GM12878 (cell line): ENCODE results near the gene AMOTL1. TPM values are rescaled to one million over a fixed set of nuclear protein-coding genes. Genes with fewer than 3 reads are reported as not detected.

Source experiments
- ATAC-seq: fragments of 200-7000 bp; cut with Tn5 transposase; 3 replicates; pipeline ENCODE4 v1.9.1; 2020; ENCODE audit warnings: mild to moderate bottlenecking, moderate library complexity
- BruUV-seq: library from RNA; stranded (reverse); fragments of 400-500 nt; replicated peaks from 2 replicates; lab custom pipeline; 2021; lab: Mats Ljungman, UMichigan
- CTCF ChIA-PET: fragments of 300-600 bp; sonication (Branson Sonifier 250); formaldehyde crosslinking; extraction: SDS; loops from one replicate; lab custom pipeline; 2021; ENCODE audit warnings: inconsistent platforms; lab: Yijun Ruan, JAX
- POLR2A ChIA-PET: fragments of 350-600 bp; formaldehyde crosslinking; extraction: SDS; loops from one replicate; lab custom pipeline; 2021; ENCODE audit warnings: inconsistent platforms; lab: Charles Lee
- RAD21 ChIA-PET: fragments of 300-600 bp; sonication (Branson Sonifier 250); formaldehyde crosslinking; loops from one replicate; lab custom pipeline; 2023; ENCODE audit warnings: antibody characterized with exemption; ENCODE audit not compliant: unreplicated experiment; lab: Charles Lee
- SMC1A ChIA-PET: fragments of 300-600 bp; sonication (Branson Sonifier 250); formaldehyde crosslinking; loops from one replicate; lab custom pipeline; 2023; ENCODE audit not compliant: unreplicated experiment, uncharacterized antibody; lab: Charles Lee
- DNase-seq: peaks from one replicate; pipeline ENCODE4 v3.0.0-alpha.2; 2011; ENCODE audit warnings: low read depth, low spot score
- FAIRE-seq: peaks from 3 replicates; lab custom pipeline; 2011; peaks lifted over from hg19 to GRCh38; lab: Jason Lieb, UNC
- H2AFZ ChIP-seq: 2 replicates; pipeline ENCODE4 v1.6.0; 2011; ENCODE audit warnings: low read depth, low read length, control low read depth; ENCODE audit not compliant: control insufficient read depth
- H3K27ac ChIP-seq: 2 replicates; pipeline ENCODE4 v1.5.1; 2011; ENCODE audit warnings: control low read depth; ENCODE audit not compliant: control insufficient read depth, insufficient read depth
- H3K27me3 ChIP-seq, 2 experiments: replicated peaks in 1 of 2; 2 replicates each; pipeline versions ENCODE4 v1.6.0 to v1.6.1; 2011; ENCODE audit warnings: low read length in 1 of 2; ENCODE audit not compliant: control insufficient read depth in 2 of 2, insufficient read depth in 2 of 2
- H3K36me3 ChIP-seq, 2 experiments: 2 replicates each; pipeline ENCODE4 v1.5.1; 2011; ENCODE audit warnings: low read length in 1 of 2; ENCODE audit not compliant: control insufficient read depth in 2 of 2, insufficient read depth in 2 of 2
- H3K4me1 ChIP-seq: 2 replicates; pipeline ENCODE4 v1.6.1; 2011; ENCODE audit warnings: mild to moderate bottlenecking, low read length, moderate library complexity, mixed read lengths; ENCODE audit not compliant: control insufficient read depth, insufficient read depth
- H3K4me2 ChIP-seq: 2 replicates; pipeline ENCODE4 v1.6.0; 2011; ENCODE audit warnings: control low read depth; ENCODE audit not compliant: control insufficient read depth, insufficient read depth
- H3K4me3 ChIP-seq: fragments of 200-600 bp; sonication (generic); 2 replicates; pipeline ENCODE4 v1.5.1; 2016
- H3K79me2 ChIP-seq: 2 replicates; pipeline ENCODE4 v1.6.0; 2011; ENCODE audit warnings: low read length; ENCODE audit not compliant: control insufficient read depth, insufficient read depth
- H3K9ac ChIP-seq: 2 replicates; pipeline ENCODE4 v1.8.0; 2011; ENCODE audit warnings: low read length, control low read depth, mixed read lengths; ENCODE audit not compliant: control insufficient read depth, insufficient read depth
- H3K9me3 ChIP-seq: replicated peaks from 3 replicates; pipeline ENCODE4 v1.5.1; 2011; ENCODE audit warnings: mild to moderate bottlenecking, low read length; ENCODE audit not compliant: control insufficient read depth, insufficient read depth
- H4K20me1 ChIP-seq: 2 replicates; pipeline ENCODE4 v1.6.0; 2011; ENCODE audit not compliant: control insufficient read depth, insufficient read depth
- DPF2 ChIP-seq: fragments of 450-650 bp; IDR thresholded peaks from 2 replicates; pipeline ENCODE4 v1.6.1; 2017; ENCODE audit warnings: mild to moderate bottlenecking
- MTA2 ChIP-seq: fragments of 450-650 bp; IDR thresholded peaks from 2 replicates; pipeline ENCODE4 v1.6.1; 2016; ENCODE audit warnings: low read depth, mild to moderate bottlenecking, moderate library complexity
- NFYA ChIP-seq: IDR thresholded peaks from 2 replicates; pipeline ENCODE4 v1.6.1; 2011; ENCODE audit warnings: low read depth, mild to moderate bottlenecking, low read length, improper control_type of control experiment, borderline replicate concordance
- RAD21 ChIP-seq: IDR thresholded peaks from 2 replicates; pipeline ENCODE4 v1.6.1; 2011; ENCODE audit warnings: mild to moderate bottlenecking, low read depth, low read length, moderate library complexity; ENCODE audit not compliant: insufficient read depth
- WGBS: methylation state at CpG from one replicate; pipeline ENCODE4 v1.1.6; 2016; ENCODE audit warnings: low lambda C conversion rate; ENCODE audit not compliant: insufficient replicate concordance, insufficient coverage; ENCODE audit errors: missing lambda C conversion rate; 5-methylcytosine and 5-hydroxymethylcytosine counted together
- in situ Hi-C: fragments of 300-500 bp; cut with MboI; formaldehyde crosslinking; loops from 9 replicates; pipeline ENCODE4 v1.14.3; 2018; ENCODE audit warnings: mixed read lengths
- intact Hi-C: fragments of 100-400 bp; cut with micrococcal nuclease; formaldehyde crosslinking; loops from one replicate; pipeline ENCODE4 v1.14.2; 2022; ENCODE audit not compliant: unreplicated experiment
- polyA plus RNA-seq, 11 experiments: library from polyadenylated mRNA; depleted of rRNA in 4 of 11; unstranded in 6 of 11; stranded (reverse) in 5 of 11; fragments of >200 nt; fragmentation: Nextera tagmentation in 4 of 11; fragmentation: Illumina TruSeq in 1 of 11; extraction: Ambion mirVana in 4 of 11; extraction: Trizol in 1 of 11; gene quantifications; 1 replicate in 1 of 11; 2 replicates in 10 of 11; pipeline versions ENCODE4 v1.2.1 to v1.2.3, GENCODE V29; 2011 to 2016; ENCODE audit warnings: inconsistent platforms in 2 of 11, missing spikeins in 2 of 11, low read depth in 1 of 11
- total RNA-seq, 4 experiments: library from RNA; depleted of rRNA in 3 of 4; stranded (reverse); fragments of >200 nt in 3 of 4; fragmentation: Illumina TruSeq in 1 of 4; extraction: Trizol in 1 of 4; gene quantifications; 2 replicates each; pipeline versions ENCODE4 v1.2.1 to v1.2.3, GENCODE V29; 2013 to 2021
- TF ChIP-seq, protein P1 (sequence below): IDR thresholded peaks from 2 replicates; pipeline ENCODE4 v1.6.1; 2011; ENCODE audit warnings: borderline replicate concordance, low read depth, mild to moderate bottlenecking, moderate library complexity, mixed read lengths, low read length; ENCODE audit not compliant: insufficient read depth; ENCODE audit errors: extremely low read length
- TF ChIP-seq, protein P2 (sequence below): IDR thresholded peaks from 2 replicates; pipeline ENCODE4 v1.6.1; 2011; ENCODE audit warnings: low read depth, mild to moderate bottlenecking, low read length, moderate library complexity, borderline replicate concordance; ENCODE audit errors: extremely low read depth

Gene AMOTL1
- total and polyA plus RNA-seq, 10 of the 15 experiments (the other 5 are each of a cell fraction or from before 2014, with no cell fraction given) = under 0.01 to 0.41 (median 0.01) TPM; not detected in 7

DNA sequence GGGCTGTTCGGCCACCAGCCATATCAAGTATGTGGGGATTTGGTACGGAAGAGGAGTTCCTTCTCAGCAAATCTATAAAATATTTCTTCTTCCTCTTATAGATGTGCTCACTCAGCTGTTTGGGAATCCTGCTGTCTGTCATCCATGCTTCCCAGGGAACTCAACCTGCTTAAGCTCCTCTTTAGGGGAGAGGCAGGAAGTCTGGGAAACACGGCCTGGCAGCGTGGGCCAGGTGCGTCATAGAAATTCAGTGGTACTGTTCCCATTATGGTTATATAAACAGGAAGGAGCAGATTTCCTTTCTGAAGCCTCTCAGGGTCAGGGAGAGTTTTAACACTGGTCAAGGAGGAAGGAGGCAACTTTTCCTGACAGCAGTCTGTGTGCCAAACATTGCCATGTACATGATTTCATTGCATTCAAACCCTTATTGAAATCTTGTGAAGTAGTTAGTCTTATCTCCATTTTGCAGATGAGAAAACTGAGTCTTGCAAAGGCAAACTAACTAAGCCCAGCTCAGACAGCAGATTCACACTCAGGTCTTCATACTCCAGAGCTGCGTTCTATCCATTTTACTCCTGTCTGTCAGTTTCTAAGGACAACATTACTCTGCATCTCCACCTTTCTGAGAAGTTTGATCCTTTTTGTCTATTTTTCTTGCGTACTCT lies 35.4 kb upstream of the AMOTL1 start:
- H3K4me3 ChIP-seq = no peak overlapping the region
- H3K4me1 ChIP-seq = no peaks in the 10 kb centered on the region
- TF ChIP-seq, protein P1, sequence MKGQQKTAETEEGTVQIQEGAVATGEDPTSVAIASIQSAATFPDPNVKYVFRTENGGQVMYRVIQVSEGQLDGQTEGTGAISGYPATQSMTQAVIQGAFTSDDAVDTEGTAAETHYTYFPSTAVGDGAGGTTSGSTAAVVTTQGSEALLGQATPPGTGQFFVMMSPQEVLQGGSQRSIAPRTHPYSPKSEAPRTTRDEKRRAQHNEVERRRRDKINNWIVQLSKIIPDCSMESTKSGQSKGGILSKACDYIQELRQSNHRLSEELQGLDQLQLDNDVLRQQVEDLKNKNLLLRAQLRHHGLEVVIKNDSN = no peak
- TF ChIP-seq, protein P2, sequence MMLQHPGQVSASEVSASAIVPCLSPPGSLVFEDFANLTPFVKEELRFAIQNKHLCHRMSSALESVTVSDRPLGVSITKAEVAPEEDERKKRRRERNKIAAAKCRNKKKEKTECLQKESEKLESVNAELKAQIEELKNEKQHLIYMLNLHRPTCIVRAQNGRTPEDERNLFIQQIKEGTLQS = no peak
- TF ChIP-seq RAD21 (no peak), DPF2 (no peak), NFYA (no peak), MTA2 (no peak)
- intact Hi-C loops (no loop called here), in situ Hi-C loops (no loop called here)
- ATAC-seq (no peak), DNase-seq (no peak), FAIRE-seq (no peak)
- H4K20me1 ChIP-seq = no peaks in the 10 kb centered on the region
- H3K27ac ChIP-seq = no peak overlapping the region
- CTCF ChIA-PET = interaction anchor here (0.9 kb wide), 1 partner anchor 99 kb away, joined by 4 read pairs; no protein-coding TSS in a partner anchor
- H3K36me3 ChIP-seq = no peaks in the 10 kb centered on the region
- RAD21 ChIA-PET = no interaction called here
- H3K27me3 ChIP-seq = peaks cover 0 to 2% of the 10 kb centered on the region in 2 experiments; a peak in 2 of 4 replicates
- H3K79me2 ChIP-seq = no peaks in the 10 kb centered on the region
- 40% methylated on average over 7 of the region's 7 CpGs for WGBS
- BruUV-seq = no TSS peak
- H3K9ac ChIP-seq = no peak overlapping the region
- no peaks in the 10 kb centered on the region for H3K9me3 ChIP-seq
- POLR2A ChIA-PET = no interaction called here
- H3K4me2 ChIP-seq = no peak overlapping the region
- SMC1A ChIA-PET = no interaction called here
- H2AFZ ChIP-seq = no peak overlapping the region
